Panc1 (cell line): Measurements from ENCODE around the gene BCR. TPM values are rescaled to one million over a fixed set of nuclear protein-coding genes. Genes with fewer than 3 reads are reported as not detected.

Experiments
- ATAC-seq: fragments of 200-7000 bp; cut with Tn5 transposase; 2 replicates; pipeline ENCODE4 v1.9.1; 2020; ENCODE audit warnings: mild to moderate bottlenecking, moderate library complexity
- BruUV-seq: library from RNA; stranded (reverse); fragments of 400-500 nt; replicated peaks from 2 replicates; lab custom pipeline; 2021; lab: Mats Ljungman, UMichigan
- CTCF ChIA-PET: fragments of 300-600 bp; sonication (Branson Sonifier 250); formaldehyde crosslinking; loops from one replicate; lab custom pipeline; 2022; ENCODE audit warnings: antibody characterized with exemption; lab: Charles Lee
- POLR2A ChIA-PET: fragments of 300-600 bp; sonication (Branson Sonifier 250); formaldehyde crosslinking; loops from one replicate; lab custom pipeline; 2022; ENCODE audit warnings: antibody characterized with exemption; lab: Charles Lee
- DNase-seq: peaks from one replicate; pipeline ENCODE4 v3.0.0-alpha.2; 2010; ENCODE audit warnings: low read depth, low spot score
- H3K27ac ChIP-seq: 2 replicates; pipeline ENCODE4 v1.5.1; 2011; ENCODE audit warnings: mild to moderate bottlenecking, low read length, inconsistent platforms
- H3K27me3 ChIP-seq: fragments of 200-500 bp; sonication (Bioruptor generic); 2 replicates; pipeline ENCODE4 v1.6.0; 2014; ENCODE audit warnings: low read length, inconsistent platforms; ENCODE audit not compliant: control insufficient read depth, insufficient read depth
- H3K36me3 ChIP-seq: fragments of 200-500 bp; sonication (Bioruptor generic); 2 replicates; pipeline ENCODE4 v1.5.1; 2014; ENCODE audit warnings: inconsistent platforms, mild to moderate bottlenecking, low read length, moderate library complexity; ENCODE audit not compliant: control insufficient read depth, insufficient read depth
- H3K4me1 ChIP-seq: 2 replicates; pipeline ENCODE4 v1.5.1; 2011; ENCODE audit warnings: inconsistent platforms, mild to moderate bottlenecking, low read length, moderate library complexity; ENCODE audit not compliant: control insufficient read depth, insufficient read depth
- H3K4me3 ChIP-seq, 2 experiments: 2 replicates each; pipeline ENCODE4 v1.5.1; 2011 to 2012; ENCODE audit warnings: low read depth in 2 of 2, low read length in 2 of 2, mild to moderate bottlenecking in 2 of 2, inconsistent platforms in 1 of 2, moderate library complexity in 1 of 2
- H3K9me3 ChIP-seq: fragments of 200-500 bp; sonication (Bioruptor generic); 2 replicates; pipeline ENCODE4 v1.5.1; 2014; ENCODE audit warnings: low read depth, mild to moderate bottlenecking, inconsistent platforms, low read length, moderate library complexity; ENCODE audit not compliant: control insufficient read depth, insufficient read depth
- POLR2AphosphoS5 ChIP-seq: IDR thresholded peaks from 2 replicates; pipeline ENCODE4 v1.6.1; 2012; ENCODE audit warnings: mild to moderate bottlenecking, low read depth, low read length, moderate library complexity
- SIN3A ChIP-seq: IDR thresholded peaks from 2 replicates; pipeline ENCODE4 v1.6.1; 2012; ENCODE audit warnings: low read depth, mild to moderate bottlenecking, low read length, moderate library complexity, borderline replicate concordance; ENCODE audit not compliant: insufficient read depth
- TCF7L2 ChIP-seq: IDR thresholded peaks from 2 replicates; pipeline ENCODE4 v1.6.1; 2011; ENCODE audit warnings: mild to moderate bottlenecking, low read depth, low read length, inconsistent platforms
- in situ Hi-C: cut with HindIII; loops from 2 replicates; pipeline ENCODE4 v1.10.0; 2016; ENCODE audit warnings: low sequenced_read_pairs, low pct_unique_long_range_greater_than_20kb
- intact Hi-C: fragments of 100-400 bp; cut with micrococcal nuclease; formaldehyde crosslinking; loops from one replicate; pipeline ENCODE4 v1.10.0; 2022; ENCODE audit not compliant: unreplicated experiment
- total RNA-seq: library from RNA; stranded (reverse); gene quantifications from one replicate; pipeline ENCODE4 v1.2.1, GENCODE V29; 2021; ENCODE audit not compliant: unreplicated experiment
- TF ChIP-seq, protein P1 (sequence below), 2 experiments: IDR thresholded peaks; 2 replicates each; pipeline ENCODE4 v1.6.1; 2011 to 2012; ENCODE audit warnings: low read depth in 2 of 2, control low read depth in 1 of 2, low read length in 1 of 2, mild to moderate bottlenecking in 1 of 2, moderate library complexity in 1 of 2; ENCODE audit not compliant: insufficient read depth in 1 of 2
- TF ChIP-seq, protein P2 (sequence below): fragments of 450-650 bp; IDR thresholded peaks from 2 replicates; pipeline ENCODE4 v1.5.1; 2017; ENCODE audit warnings: mild to moderate bottlenecking

BCR gene
- total RNA-seq, 1 experiment from 2014 or later: 32.1 TPM

DNA sequence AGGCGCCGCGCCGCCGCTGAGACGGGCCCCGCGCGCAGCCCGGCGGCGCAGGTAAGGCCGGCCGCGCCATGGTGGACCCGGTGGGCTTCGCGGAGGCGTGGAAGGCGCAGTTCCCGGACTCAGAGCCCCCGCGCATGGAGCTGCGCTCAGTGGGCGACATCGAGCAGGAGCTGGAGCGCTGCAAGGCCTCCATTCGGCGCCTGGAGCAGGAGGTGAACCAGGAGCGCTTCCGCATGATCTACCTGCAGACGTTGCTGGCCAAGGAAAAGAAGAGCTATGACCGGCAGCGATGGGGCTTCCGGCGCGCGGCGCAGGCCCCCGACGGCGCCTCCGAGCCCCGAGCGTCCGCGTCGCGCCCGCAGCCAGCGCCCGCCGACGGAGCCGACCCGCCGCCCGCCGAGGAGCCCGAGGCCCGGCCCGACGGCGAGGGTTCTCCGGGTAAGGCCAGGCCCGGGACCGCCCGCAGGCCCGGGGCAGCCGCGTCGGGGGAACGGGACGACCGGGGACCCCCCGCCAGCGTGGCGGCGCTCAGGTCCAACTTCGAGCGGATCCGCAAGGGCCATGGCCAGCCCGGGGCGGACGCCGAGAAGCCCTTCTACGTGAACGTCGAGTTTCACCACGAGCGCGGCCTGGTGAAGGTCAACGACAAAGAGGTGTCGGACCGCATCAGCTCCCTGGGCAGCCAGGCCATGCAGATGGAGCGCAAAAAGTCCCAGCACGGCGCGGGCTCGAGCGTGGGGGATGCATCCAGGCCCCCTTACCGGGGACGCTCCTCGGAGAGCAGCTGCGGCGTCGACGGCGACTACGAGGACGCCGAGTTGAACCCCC is 798 bp downstream of the BCR start:
- Histone ChIP-seq H3K36me3 (no peaks in the 10 kb centered on the region; the same call in 1 of the 2 replicates), H3K27me3 (no peaks in the 10 kb centered on the region), H3K27ac (0 out of 2 replicates have a peak overlapping the region, but pooled peaks have one; percentile 39), H3K4me1 (peaks cover 20% of the 10 kb centered on the region), H3K4me3 (peak overlapping the region; percentile 51 to 52), H3K9me3 (no peaks in the 10 kb centered on the region)
- ATAC-seq (peak; percentile 31), DNase-seq (no peak)
- ChIA-PET CTCF (interaction anchor here (0.6 to 1.0 kb wide), 2 partner anchors 23 to 101 kb away, joined by 4 to 5 read pairs; no protein-coding TSS in a partner anchor), POLR2A (interaction anchor here (0.7 kb wide), 1 partner anchor 11 kb away, joined by 3 read pairs; no protein-coding TSS in a partner anchor)
- TF ChIP-seq SIN3A (no peak), POLR2AphosphoS5 (no peak), TCF7L2 (no peak)
- TF ChIP-seq, protein P1, sequence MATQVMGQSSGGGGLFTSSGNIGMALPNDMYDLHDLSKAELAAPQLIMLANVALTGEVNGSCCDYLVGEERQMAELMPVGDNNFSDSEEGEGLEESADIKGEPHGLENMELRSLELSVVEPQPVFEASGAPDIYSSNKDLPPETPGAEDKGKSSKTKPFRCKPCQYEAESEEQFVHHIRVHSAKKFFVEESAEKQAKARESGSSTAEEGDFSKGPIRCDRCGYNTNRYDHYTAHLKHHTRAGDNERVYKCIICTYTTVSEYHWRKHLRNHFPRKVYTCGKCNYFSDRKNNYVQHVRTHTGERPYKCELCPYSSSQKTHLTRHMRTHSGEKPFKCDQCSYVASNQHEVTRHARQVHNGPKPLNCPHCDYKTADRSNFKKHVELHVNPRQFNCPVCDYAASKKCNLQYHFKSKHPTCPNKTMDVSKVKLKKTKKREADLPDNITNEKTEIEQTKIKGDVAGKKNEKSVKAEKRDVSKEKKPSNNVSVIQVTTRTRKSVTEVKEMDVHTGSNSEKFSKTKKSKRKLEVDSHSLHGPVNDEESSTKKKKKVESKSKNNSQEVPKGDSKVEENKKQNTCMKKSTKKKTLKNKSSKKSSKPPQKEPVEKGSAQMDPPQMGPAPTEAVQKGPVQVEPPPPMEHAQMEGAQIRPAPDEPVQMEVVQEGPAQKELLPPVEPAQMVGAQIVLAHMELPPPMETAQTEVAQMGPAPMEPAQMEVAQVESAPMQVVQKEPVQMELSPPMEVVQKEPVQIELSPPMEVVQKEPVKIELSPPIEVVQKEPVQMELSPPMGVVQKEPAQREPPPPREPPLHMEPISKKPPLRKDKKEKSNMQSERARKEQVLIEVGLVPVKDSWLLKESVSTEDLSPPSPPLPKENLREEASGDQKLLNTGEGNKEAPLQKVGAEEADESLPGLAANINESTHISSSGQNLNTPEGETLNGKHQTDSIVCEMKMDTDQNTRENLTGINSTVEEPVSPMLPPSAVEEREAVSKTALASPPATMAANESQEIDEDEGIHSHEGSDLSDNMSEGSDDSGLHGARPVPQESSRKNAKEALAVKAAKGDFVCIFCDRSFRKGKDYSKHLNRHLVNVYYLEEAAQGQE (IDR thresholded peaks at IDR 0.05; ENCODE audit: insufficient read depth in 1 of 2, low read depth in 2 of 2, low read length in 1 of 2): no peak
- TF ChIP-seq, protein P2, sequence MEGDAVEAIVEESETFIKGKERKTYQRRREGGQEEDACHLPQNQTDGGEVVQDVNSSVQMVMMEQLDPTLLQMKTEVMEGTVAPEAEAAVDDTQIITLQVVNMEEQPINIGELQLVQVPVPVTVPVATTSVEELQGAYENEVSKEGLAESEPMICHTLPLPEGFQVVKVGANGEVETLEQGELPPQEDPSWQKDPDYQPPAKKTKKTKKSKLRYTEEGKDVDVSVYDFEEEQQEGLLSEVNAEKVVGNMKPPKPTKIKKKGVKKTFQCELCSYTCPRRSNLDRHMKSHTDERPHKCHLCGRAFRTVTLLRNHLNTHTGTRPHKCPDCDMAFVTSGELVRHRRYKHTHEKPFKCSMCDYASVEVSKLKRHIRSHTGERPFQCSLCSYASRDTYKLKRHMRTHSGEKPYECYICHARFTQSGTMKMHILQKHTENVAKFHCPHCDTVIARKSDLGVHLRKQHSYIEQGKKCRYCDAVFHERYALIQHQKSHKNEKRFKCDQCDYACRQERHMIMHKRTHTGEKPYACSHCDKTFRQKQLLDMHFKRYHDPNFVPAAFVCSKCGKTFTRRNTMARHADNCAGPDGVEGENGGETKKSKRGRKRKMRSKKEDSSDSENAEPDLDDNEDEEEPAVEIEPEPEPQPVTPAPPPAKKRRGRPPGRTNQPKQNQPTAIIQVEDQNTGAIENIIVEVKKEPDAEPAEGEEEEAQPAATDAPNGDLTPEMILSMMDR: no peak
- intact Hi-C loops (loop anchor here (10.0 kb wide), 1 partner anchor 64 kb away; no protein-coding TSS in a partner anchor), in situ Hi-C loops (no loop called here)
- no TSS peak for BruUV-seq

DNA sequence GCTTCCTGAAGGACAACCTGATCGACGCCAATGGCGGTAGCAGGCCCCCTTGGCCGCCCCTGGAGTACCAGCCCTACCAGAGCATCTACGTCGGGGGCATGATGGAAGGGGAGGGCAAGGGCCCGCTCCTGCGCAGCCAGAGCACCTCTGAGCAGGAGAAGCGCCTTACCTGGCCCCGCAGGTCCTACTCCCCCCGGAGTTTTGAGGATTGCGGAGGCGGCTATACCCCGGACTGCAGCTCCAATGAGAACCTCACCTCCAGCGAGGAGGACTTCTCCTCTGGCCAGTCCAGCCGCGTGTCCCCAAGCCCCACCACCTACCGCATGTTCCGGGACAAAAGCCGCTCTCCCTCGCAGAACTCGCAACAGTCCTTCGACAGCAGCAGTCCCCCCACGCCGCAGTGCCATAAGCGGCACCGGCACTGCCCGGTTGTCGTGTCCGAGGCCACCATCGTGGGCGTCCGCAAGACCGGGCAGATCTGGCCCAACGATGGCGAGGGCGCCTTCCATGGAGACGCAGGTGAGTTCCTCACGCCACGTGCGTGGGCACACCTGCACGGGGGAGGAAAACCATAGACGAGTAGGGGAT is 1.5 kb downstream of the BCR start:
- POLR2A ChIA-PET: interaction anchor here (0.7 kb wide), 1 partner anchor 11 kb away, joined by 3 read pairs; no protein-coding TSS in a partner anchor

More for the DNA sequence above, 1.5 kb downstream of the BCR start:
- Histone ChIP-seq H3K36me3 (no peaks in the 10 kb centered on the region; the same call in 1 of the 2 replicates), H3K27me3 (no peaks in the 10 kb centered on the region), H3K4me3 (peak overlapping the region; percentile 50 to 52), H3K9me3 (no peaks in the 10 kb centered on the region), H3K27ac (0 out of 2 replicates have a peak overlapping the region, but pooled peaks have one; percentile 12), H3K4me1 (peaks cover 20% of the 10 kb centered on the region)
- TF ChIP-seq TCF7L2 (no peak), SIN3A (no peak)
- TF ChIP-seq, protein P2: no peak
- intact Hi-C loops (loop anchor here (10.0 kb wide), 1 partner anchor 63 kb away; no protein-coding TSS in a partner anchor), in situ Hi-C loops (no loop called here)
- ATAC-seq (no peak), DNase-seq (no peak)
- CTCF ChIA-PET: no interaction called here
- no TSS peak for BruUV-seq
